ENCODE measurements around the gene AP3B1. TPM values are rescaled to one million over a fixed set of nuclear protein-coding genes. Genes with fewer than 3 reads are reported as not detected.

AP3B1 gene
- total RNA-seq (2014; rRNA removed; shearing (Covaris generic)): 25.7 and 32.5 TPM in 2 replicates
- 39.5 and 42.6 TPM in 2 replicates for total RNA-seq (2022)
- Bru-seq, nascent RNA: percentile 83 among the genes with signal in this experiment
- BruChase-seq, experiment 1, labeled RNA remaining after a 6-hour chase: percentile 68 among the genes with signal in this experiment
- BruChase-seq, experiment 2, labeled RNA remaining after a 2-hour chase: percentile 64 among the genes with signal in this experiment
- long read RNA-seq, full-length matches to known transcripts: 45 of 73 reads
- long read RNA-seq, partial matches to known transcripts: 16 of 73 reads
- long read RNA-seq, other reads (novel, unspliced or antisense): 12 of 73 reads

GRCh38 chr5:78294248-78295034, at the start of gene AP3B1:
Gene AP3B1, minus strand, starts transcription at chr5:78294698. Its CDS starts 119 bp downstream, at chr5:78294579.
- intact Hi-C loops (cut with micrococcal nuclease; ENCODE audit: unreplicated experiment): loop anchor here (1.0 to 2.0 kb wide), 2 partner anchors 66 to 72 kb away; partner anchors contain the start of gene SCAMP1
- peak within 1 kb of the TSS; percentile 55 for H3K27ac ChIP-seq (ENCODE audit: low read depth, low read length, poor library complexity, severe bottlenecking)
- ChIA-PET POLR2A (interaction anchor here (0.7 to 2.3 kb wide), 5 partner anchors 11 to 611 kb away, joined by 3 to 7 read pairs (median 5); partner anchors contain the start of gene SCAMP1), CTCF (ENCODE audit: unreplicated experiment) (no interaction called here)
- H3K4me3 ChIP-seq (ENCODE audit: low read depth, low read length, poor library complexity, severe bottlenecking): peak within 1 kb of the TSS; percentile 97
- TF ChIP-seq EZH2phosphoT487 (IDR thresholded peaks at IDR 0.05; ENCODE audit: borderline replicate concordance, low read depth, low read length): no peak
- H3K36me3 ChIP-seq (ENCODE audit: insufficient read depth, low read length): no peaks in the 10 kb centered on the region
- H3K4me1 ChIP-seq (ENCODE audit: insufficient read depth, low read length, poor library complexity, severe bottlenecking): peaks cover 33% of the 10 kb centered on the region
- peak within 1 kb of the TSS; percentile 86 for H3K4me2 ChIP-seq (ENCODE audit: low read length)
- H3K9me2 ChIP-seq (ENCODE audit: insufficient read depth, low read length): no peaks in the 10 kb centered on the region
- peaks cover 8% of the 10 kb centered on the region; the same call in 1 of the 2 replicates for H4K20me1 ChIP-seq (ENCODE audit: insufficient read depth, low read length)
- H3K79me2 ChIP-seq (ENCODE audit: insufficient read depth, low read depth, low read length): peaks cover 48% of the 10 kb centered on the region
- no TSS peak for BruUV-seq (replicated peaks)
- DNase-seq (ENCODE audit: low spot score): peak; percentile 100
- peak within 1 kb of the TSS; percentile 98 for H2AFZ ChIP-seq (ENCODE audit: low read length)
- no peaks in the 10 kb centered on the region for H3K9me3 ChIP-seq (ENCODE audit: low read length)

GRCh38 chr5:78341440-78341839, 46.9 kb upstream of the AP3B1 start:
- POLR2A ChIA-PET: no interaction called here
- intact Hi-C loops (cut with micrococcal nuclease; ENCODE audit: unreplicated experiment): no loop called here

More at GRCh38 chr5:78341440-78341839, 46.9 kb upstream of the AP3B1 start:
- DNase-seq (ENCODE audit: low spot score): no peak
- H3K36me3 ChIP-seq (ENCODE audit: insufficient read depth, low read length): no peaks in the 10 kb centered on the region
- H3K27ac ChIP-seq (ENCODE audit: low read depth, low read length, poor library complexity, severe bottlenecking): no peak overlapping the region
- H2AFZ ChIP-seq (ENCODE audit: low read length): no peak overlapping the region
- no peaks in the 10 kb centered on the region for H3K4me1 ChIP-seq (ENCODE audit: insufficient read depth, low read length, poor library complexity, severe bottlenecking)
- BruUV-seq (replicated peaks): no TSS peak
- H3K9me2 ChIP-seq (ENCODE audit: insufficient read depth, low read length): no peaks in the 10 kb centered on the region
- H3K9me3 ChIP-seq (ENCODE audit: low read length): no peaks in the 10 kb centered on the region; the same call in 1 of the 2 replicates
- CTCF ChIA-PET (ENCODE audit: unreplicated experiment): no interaction called here
- H4K20me1 ChIP-seq (ENCODE audit: insufficient read depth, low read length): no peaks in the 10 kb centered on the region
- H3K4me3 ChIP-seq (ENCODE audit: low read depth, low read length, poor library complexity, severe bottlenecking): no peak overlapping the region
- H3K4me2 ChIP-seq (ENCODE audit: low read length): no peak overlapping the region
- TF ChIP-seq EZH2phosphoT487 (IDR thresholded peaks at IDR 0.05; ENCODE audit: borderline replicate concordance, low read depth, low read length): no peak
- TF ChIP-seq CTCF (conservative IDR thresholded peaks at IDR 0.05; ENCODE audit: low read length): no peak
- H3K79me2 ChIP-seq (ENCODE audit: insufficient read depth, low read depth, low read length): no peaks in the 10 kb centered on the region

Data from OCI-LY7 (cell line).